ENCODE results near the gene PI4K2B.
"Not testable (repeated sequence)": the region's sequence is repeated elsewhere in the genome, so short reads cannot be mapped to it uniquely, and the experiment has no call there.

The PI4K2B gene

DNA sequence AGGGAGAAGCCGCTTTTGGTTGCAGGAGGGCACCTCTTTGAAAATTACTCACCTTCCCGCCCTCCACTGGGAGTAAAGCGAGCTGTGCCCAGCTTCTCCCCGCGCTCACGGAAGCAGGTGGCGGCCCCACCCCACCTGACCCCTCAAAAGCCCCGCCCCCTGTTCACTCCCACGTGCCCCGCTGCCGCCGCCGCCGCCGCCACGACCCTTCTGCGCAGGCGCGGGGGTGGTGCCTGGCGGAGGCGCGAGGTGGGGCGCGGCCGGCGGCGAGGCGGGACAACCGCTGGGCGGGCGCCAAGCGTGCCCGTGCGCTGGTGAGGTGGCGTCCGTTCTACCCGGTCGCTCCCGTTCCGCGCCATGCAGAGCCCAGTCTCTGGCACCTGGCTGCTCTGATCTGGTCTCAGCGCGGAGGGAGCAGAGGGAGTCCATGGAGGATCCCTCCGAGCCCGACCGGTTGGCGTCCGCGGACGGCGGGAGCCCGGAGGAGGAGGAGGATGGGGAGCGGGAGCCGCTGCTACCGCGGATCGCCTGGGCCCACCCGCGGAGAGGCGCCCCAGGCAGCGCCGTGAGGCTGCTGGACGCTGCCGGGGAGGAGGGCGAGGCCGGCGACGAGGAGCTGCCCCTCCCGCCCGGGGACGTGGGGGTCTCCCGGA lies at the start of gene PI4K2B:
TSS of gene PI4K2B (plus strand) at position 297 of the 653 bp plus-strand sequence. CDS start at position 428, 131 bp downstream.
- peak; percentile 93 for DNase-seq
- peaks cover 40% of the 10 kb centered on the region for H3K4me1 Mint-ChIP-seq
- peak within 1 kb of the TSS; percentile 85 for H3K4me3 Mint-ChIP-seq
- peaks cover 30% of the 10 kb centered on the region for H3K9me3 Mint-ChIP-seq
- CTCF ChIA-PET = interaction anchor here (1.1 to 3.6 kb wide), 3 partner anchors 21 to 79 kb away, joined by 3 to 13 read pairs (median 13); partner anchors contain the start of genes SEPSECS and ZCCHC4
- H3K36me3 Mint-ChIP-seq = peaks cover 37% of the 10 kb centered on the region
- peak within 1 kb of the TSS; percentile 96 for H3K27ac Mint-ChIP-seq
- H3K27me3 Mint-ChIP-seq = no peaks in the 10 kb centered on the region

DNA sequence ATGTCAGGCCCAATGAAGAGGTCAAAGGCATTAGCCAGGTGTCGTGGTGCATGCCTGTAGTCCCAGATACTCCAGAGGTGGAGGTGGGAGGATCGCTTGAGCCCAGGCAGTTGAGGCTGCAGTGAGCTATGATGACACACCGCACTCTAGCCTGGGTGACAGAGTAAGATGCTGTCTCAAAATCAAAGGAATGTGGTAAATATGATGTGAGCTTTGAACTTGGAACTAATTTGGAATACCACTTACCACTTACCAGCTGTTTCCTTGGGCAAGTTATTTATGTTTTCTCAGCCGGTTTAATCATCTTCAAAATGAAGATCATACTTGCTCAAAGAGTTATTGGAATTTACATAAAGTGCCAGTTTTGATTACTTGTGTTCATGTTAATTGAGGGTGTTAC lies 49.8 kb upstream of the PI4K2B start:
- peaks cover 1% of the 10 kb centered on the region for H3K36me3 Mint-ChIP-seq
- H3K4me3 Mint-ChIP-seq = no peak overlapping the region
- no peaks in the 10 kb centered on the region for H3K27me3 Mint-ChIP-seq
- DNase-seq = no peak
- H3K4me1 Mint-ChIP-seq = peaks cover 6% of the 10 kb centered on the region
- CTCF ChIA-PET = interaction anchor here (1.0 kb wide), 1 partner anchor 204 kb away, joined by 3 read pairs; no protein-coding TSS in a partner anchor
- H3K27ac Mint-ChIP-seq = no peak overlapping the region
- H3K9me3 Mint-ChIP-seq = no peaks in the 10 kb centered on the region

DNA sequence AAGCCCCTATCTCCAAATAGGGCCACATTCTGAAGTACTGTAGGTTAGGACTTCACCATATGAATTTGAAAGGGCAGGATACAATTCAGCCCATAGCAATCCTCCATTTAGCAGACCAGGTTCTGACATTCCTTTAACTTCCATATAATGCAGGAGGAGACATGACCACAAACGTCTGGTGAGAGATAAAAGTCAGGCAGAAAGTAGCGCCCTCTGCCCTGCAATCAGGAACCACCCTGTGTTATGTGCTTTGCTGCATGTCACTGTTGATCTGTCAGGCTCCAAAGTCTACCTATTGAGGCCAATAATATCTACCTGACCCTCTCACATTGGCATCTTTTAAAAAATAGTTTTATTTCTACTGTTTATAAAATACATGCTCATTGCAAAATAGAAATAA lies 43.4 kb upstream of the PI4K2B start:
- no peaks in the 10 kb centered on the region for H3K9me3 Mint-ChIP-seq
- H3K4me1 Mint-ChIP-seq = peaks cover 3% of the 10 kb centered on the region
- CTCF ChIA-PET = no interaction called here
- DNase-seq = no peak
- no peaks in the 10 kb centered on the region for H3K27me3 Mint-ChIP-seq
- H3K27ac Mint-ChIP-seq = no peak overlapping the region
- H3K4me3 Mint-ChIP-seq = no peak overlapping the region
- peaks cover 2% of the 10 kb centered on the region for H3K36me3 Mint-ChIP-seq

DNA sequence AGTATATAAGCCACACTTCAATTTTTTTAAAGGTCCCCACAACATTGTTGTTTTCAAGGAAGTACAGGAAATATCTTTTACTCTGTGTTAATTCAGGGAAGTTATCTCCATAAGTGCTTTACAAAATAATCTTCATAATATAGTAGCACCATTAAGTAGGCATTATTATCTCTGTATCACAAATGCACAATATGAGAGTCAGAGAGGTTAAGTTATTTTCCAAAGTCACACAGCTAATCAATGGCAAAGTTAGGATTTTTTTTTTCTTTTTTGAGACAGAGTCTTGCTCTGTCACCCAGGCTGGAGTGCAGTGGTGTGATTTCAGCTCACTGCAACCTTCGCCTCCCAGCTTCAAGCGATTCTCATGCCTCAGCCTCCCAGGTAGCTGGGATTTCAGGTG lies 35.1 kb upstream of the PI4K2B start:
- Mint-ChIP-seq H3K4me1 (peaks cover 3% of the 10 kb centered on the region), H3K27ac (no peak overlapping the region), H3K9me3 (peaks cover 3% of the 10 kb centered on the region), H3K4me3 (no peak overlapping the region), H3K27me3 (no peaks in the 10 kb centered on the region), H3K36me3 (peaks cover 13% of the 10 kb centered on the region)
- CTCF ChIA-PET = no interaction called here
- no peak for DNase-seq

DNA sequence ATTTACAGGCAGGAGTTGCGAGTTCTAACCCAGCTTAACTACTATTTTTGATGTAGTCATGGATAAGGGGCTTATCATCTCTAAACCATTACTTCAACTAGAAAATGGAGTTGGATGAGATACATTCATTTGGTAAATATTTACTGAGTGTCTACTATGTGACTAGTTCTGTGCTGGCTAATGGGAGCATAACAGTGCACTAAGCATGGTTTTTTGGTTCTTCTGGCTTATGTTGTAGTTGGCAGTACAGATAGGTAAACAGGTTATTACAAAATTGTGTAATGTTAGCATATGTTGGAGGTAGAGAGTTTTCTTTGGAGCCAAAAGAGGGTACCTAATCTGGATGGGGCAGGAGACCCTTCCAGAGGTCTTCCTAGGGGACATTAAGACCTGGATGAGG lies 25.8 kb upstream of the PI4K2B start:
- DNase-seq = no peak
- CTCF ChIA-PET = no interaction called here
- Mint-ChIP-seq H3K9me3 (peaks cover 4% of the 10 kb centered on the region), H3K27ac (no peak overlapping the region), H3K4me3 (no peak overlapping the region), H3K27me3 (peaks cover 4% of the 10 kb centered on the region), H3K36me3 (no peaks in the 10 kb centered on the region), H3K4me1 (no peaks in the 10 kb centered on the region)

DNA sequence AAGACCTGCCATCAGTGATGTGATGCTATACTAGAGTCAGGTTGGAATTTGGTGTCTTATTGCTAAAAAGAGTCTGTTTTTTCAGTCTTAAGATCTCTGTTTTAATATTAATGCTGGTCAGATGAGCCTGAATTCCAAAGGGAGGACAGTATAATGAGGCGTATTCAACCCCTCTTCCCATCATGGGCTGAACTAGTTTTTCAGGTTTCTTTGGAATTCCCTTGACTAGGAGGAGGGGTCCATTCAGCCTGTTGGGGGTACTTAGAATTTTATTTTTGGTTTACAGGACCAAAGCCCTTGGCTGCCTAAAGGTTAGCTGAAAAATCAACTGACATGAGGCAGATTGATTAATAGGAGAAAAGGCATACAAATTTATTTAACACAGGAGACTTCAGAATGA lies 24.1 kb upstream of the PI4K2B start:
- Mint-ChIP-seq H3K4me1 (no peaks in the 10 kb centered on the region), H3K4me3 (no peak overlapping the region), H3K9me3 (peaks cover 4% of the 10 kb centered on the region), H3K36me3 (no peaks in the 10 kb centered on the region), H3K27ac (peak overlapping the region; percentile 2), H3K27me3 (peaks cover 4% of the 10 kb centered on the region)
- DNase-seq = no peak
- CTCF ChIA-PET = no interaction called here

DNA sequence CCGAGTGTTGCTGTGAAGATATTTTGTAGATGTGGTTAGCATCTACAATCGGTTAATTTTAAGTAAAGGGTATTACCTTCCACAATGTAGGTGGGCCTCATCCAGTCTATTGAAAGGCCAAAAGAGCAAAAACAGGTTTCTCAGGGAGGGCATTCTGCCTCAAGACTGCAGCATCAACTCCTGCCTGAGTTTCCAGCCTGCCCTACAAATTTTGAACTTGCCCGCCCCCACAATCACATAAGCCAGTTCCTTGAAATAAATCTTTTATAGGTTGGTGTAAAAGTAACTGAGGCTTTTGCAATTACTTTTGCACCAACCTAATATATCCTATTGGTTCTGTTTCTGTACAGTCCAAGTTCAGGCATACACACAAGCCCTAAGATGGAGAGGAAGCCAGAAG lies 22.1 kb upstream of the PI4K2B start:
- CTCF ChIA-PET = no interaction called here
- DNase-seq = no peak
- Mint-ChIP-seq H3K9me3 (peaks cover 4% of the 10 kb centered on the region), H3K27ac (no peak overlapping the region), H3K27me3 (peaks cover 4% of the 10 kb centered on the region), H3K36me3 (no peaks in the 10 kb centered on the region), H3K4me3 (no peak overlapping the region), H3K4me1 (no peaks in the 10 kb centered on the region)

DNA sequence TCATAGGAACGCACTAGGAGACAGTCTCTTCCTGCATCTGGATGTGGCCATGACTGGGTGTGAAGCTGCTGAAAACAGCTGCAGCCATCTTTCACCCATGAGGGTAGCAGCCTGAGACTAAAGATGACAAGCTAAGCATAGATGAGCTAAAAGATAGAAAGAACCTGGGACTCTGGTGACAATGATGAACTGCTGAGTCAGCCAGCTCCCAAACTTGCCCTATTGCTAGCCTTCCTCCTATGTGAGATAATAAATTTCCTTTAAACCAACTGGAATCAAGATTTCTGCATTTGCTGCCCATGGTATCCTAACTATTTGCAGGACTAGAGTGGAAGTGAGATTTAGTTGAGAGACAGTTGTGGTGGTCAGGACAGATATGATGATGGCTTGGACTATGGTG lies 21.0 kb upstream of the PI4K2B start:
- H3K36me3 Mint-ChIP-seq = no peaks in the 10 kb centered on the region
- no peak for DNase-seq
- no peak overlapping the region for H3K27ac Mint-ChIP-seq
- peaks cover 4% of the 10 kb centered on the region for H3K9me3 Mint-ChIP-seq
- CTCF ChIA-PET = interaction anchor here (0.9 kb wide), 1 partner anchor 21 kb away, joined by 3 read pairs; the partner anchor contains the start of gene PI4K2B
- no peak overlapping the region for H3K4me3 Mint-ChIP-seq
- peaks cover 4% of the 10 kb centered on the region for H3K27me3 Mint-ChIP-seq
- no peaks in the 10 kb centered on the region for H3K4me1 Mint-ChIP-seq

DNA sequence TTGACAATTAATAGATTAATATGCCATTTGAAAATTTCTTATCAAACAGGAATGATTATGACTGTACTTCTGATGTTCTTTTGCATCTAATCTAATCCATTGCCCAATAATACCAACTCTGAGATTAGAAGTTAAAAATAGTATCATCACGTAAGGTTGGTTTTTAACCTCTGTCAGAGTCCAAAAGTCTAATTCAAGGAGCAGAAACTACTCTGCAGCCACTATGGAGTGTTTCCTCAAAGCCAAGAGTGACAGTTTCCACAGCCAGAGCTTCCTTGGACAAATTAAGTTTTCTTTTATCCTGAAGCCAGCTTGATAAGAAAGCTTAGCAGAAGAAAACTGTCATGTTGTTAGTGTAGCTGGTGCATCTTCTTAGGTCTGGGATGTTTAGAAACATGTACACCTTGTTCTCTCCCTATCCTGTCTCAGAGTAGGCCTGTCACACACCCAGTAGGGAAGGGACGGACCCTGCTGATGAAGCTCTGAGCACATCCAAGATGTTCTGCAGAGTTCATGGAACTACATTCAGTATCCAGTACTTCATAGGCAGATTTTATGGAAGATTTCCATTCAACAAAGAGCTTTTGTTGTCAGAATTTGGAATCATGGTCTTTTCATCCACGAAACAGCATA lies 20.4 kb upstream of the PI4K2B start:
- H3K27me3 Mint-ChIP-seq = no peaks in the 10 kb centered on the region
- no peaks in the 10 kb centered on the region for H3K4me1 Mint-ChIP-seq
- CTCF ChIA-PET = no interaction called here
- peaks cover 4% of the 10 kb centered on the region for H3K9me3 Mint-ChIP-seq
- no peak overlapping the region for H3K27ac Mint-ChIP-seq
- H3K4me3 Mint-ChIP-seq = no peak overlapping the region
- no peak for DNase-seq
- H3K36me3 Mint-ChIP-seq = peaks cover under 1% of the 10 kb centered on the region

DNA sequence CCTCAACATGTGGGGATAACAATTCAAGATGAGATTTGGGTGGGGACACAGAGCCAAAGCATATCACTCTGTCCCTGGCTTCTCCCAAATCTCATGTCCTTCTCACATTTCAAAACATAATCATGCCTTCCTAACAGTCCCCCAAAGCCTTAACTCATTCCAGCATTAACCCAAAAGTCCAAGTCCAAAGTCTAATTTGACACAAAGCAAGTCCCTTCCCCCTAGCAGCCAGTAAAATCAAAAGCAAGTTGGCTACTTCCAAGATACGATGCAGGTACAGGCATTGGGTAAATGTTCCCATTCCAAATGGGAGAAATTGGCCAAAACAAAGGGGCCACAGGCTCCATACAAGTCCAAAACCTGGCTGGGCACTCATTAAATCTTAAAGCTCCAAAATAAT lies 19.1 kb upstream of the PI4K2B start:
- H3K9me3 Mint-ChIP-seq, H3K27ac Mint-ChIP-seq, CTCF ChIA-PET: not testable (repeated sequence)

DNA sequence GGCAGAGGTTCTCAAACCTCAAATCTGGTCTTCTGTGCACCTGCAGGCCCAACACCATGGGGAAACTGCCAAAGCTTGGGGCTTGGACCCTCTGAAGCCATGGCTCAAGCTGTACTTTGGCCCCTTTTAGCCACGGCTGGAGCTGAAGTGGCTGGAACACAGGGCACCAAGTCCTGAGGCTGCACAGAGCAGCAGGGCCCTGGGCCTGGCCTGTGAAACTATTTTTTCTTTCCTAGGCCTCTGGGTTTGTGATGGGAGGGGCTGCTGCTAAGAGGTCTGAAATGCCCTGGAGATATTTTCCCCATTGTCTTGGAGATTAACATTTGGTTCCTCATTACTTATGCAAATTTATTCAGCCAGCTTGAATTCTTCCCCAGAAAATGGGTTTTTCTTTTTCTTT lies 18.3 kb upstream of the PI4K2B start:
- peaks cover 4% of the 10 kb centered on the region for H3K9me3 Mint-ChIP-seq
- H3K4me3 Mint-ChIP-seq = no peak overlapping the region
- CTCF ChIA-PET = no interaction called here
- no peaks in the 10 kb centered on the region for H3K4me1 Mint-ChIP-seq
- H3K27ac Mint-ChIP-seq = no peak overlapping the region
- no peaks in the 10 kb centered on the region for H3K27me3 Mint-ChIP-seq
- H3K36me3 Mint-ChIP-seq = peaks cover 3% of the 10 kb centered on the region
- DNase-seq = no peak

More for the DNA sequence above, 19.1 kb upstream of the PI4K2B start:
- not testable (repeated sequence) for H3K4me1 Mint-ChIP-seq, H3K4me3 Mint-ChIP-seq, H3K27me3 Mint-ChIP-seq, DNase-seq, H3K36me3 Mint-ChIP-seq

DNA sequence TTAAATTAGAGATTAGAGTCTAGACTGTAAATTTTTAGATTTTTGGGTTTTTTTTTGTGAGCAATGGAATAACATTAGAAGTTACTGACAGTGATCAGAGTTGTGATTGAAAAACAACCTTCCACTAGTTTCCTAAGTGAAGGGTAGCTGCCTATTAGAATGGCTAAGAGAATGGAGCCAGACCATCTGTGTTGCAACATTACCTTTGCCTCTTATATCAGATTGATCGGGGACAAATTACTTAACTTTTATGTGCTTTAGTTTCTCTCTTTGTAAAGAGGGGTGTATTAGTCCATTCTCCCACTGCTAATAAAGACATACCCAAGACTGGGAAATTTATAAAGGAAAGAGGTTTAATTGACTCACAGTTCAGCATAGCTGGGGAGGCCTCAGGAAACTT lies 12.5 kb upstream of the PI4K2B start:
- Mint-ChIP-seq H3K27ac (no peak overlapping the region), H3K36me3 (peaks cover 25% of the 10 kb centered on the region), H3K4me1 (no peaks in the 10 kb centered on the region)

DNA sequence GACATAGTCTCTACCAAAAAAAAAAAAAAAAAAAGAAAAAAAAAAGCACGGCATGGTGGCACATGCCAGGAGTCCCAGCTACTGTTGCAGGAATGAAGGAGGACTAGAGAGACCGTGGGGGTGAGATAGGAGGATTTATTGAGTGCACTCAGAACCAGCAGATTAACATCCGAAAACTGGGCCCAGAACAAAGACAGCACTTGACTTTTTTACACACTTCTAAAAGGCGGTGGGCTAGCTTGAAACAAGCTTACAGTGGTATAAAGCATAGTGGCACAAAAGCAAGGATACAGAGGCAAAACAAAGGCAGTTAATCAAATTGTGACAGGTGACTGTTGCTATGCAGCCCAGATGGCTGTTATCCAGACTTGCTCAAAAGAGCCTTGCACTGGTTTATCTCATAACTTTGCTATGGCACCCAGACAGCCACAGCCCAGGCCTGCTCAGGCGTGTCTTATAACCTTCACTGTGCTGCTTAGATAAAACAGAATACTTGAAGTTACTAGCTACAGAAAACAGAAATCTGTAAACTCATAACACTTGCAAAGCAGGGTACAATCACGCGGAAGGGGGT lies 9.9 kb upstream of the PI4K2B start:
- CTCF ChIA-PET = no interaction called here
- Mint-ChIP-seq H3K4me3 (no peak overlapping the region), H3K27me3 (no peaks in the 10 kb centered on the region), H3K36me3 (peaks cover 27% of the 10 kb centered on the region), H3K9me3 (peaks cover 40% of the 10 kb centered on the region), H3K4me1 (no peaks in the 10 kb centered on the region), H3K27ac (no peak overlapping the region)
- DNase-seq = no peak

More for the DNA sequence above, 12.5 kb upstream of the PI4K2B start:
- no peak for DNase-seq
- CTCF ChIA-PET = no interaction called here
- H3K4me3 Mint-ChIP-seq = no peak overlapping the region
- H3K9me3 Mint-ChIP-seq = peaks cover 33% of the 10 kb centered on the region
- H3K27me3 Mint-ChIP-seq = no peaks in the 10 kb centered on the region

DNA sequence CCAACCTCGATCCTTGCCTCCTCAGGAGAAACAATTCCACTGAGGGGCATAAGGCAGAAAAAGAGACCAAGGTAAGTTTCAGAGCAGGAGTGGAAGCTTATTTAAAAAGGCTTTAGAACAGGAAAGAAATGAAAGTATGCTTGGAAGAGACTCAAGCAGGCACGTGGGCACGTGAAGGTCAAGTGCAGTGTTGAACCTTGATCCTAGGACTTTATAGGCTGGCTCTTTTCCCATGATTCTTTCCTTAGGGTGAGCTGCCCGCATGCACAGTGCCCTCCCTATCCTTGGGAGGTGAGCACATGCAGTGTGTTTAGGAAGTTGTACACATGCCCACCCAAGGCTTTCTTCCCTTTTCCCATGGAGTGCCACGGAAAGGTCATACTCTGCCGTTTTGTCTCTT lies 4.0 kb upstream of the PI4K2B start:
- Mint-ChIP-seq H3K27me3 (no peaks in the 10 kb centered on the region), H3K27ac (no peak overlapping the region), H3K36me3 (peaks cover 29% of the 10 kb centered on the region), H3K4me3 (no peak overlapping the region), H3K9me3 (peaks cover 38% of the 10 kb centered on the region), H3K4me1 (peaks cover 12% of the 10 kb centered on the region)
- CTCF ChIA-PET = no interaction called here
- no peak for DNase-seq

DNA sequence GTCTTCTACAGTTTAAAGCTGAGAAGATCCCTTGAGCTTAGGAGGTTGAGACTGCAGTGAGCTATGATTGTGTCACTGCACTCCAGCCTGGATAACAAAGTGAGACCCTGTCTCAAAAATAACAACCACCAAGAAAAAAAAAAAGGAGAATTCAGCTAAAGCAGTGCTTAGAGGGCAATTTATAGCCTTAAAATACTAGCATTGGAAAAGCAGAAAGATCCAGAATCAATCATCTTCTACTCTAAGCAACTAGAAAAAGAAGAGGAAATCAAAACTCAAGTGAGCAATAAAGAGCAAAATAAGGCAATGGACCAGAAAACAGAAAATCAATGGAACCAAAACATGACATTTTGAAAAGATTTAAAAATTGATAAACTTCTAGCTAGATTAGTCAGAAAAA lies 639 bp upstream of the PI4K2B start:
- no peak for DNase-seq
- Mint-ChIP-seq H3K36me3 (peaks cover 32% of the 10 kb centered on the region), H3K4me3 (peak overlapping the region; percentile 85), H3K4me1 (peaks cover 33% of the 10 kb centered on the region), H3K27ac (peak overlapping the region; percentile 96), H3K27me3 (no peaks in the 10 kb centered on the region), H3K9me3 (peaks cover 28% of the 10 kb centered on the region)
- CTCF ChIA-PET = interaction anchor here (1.1 to 3.6 kb wide), 3 partner anchors 21 to 79 kb away, joined by 3 to 13 read pairs (median 13); partner anchors contain the start of genes SEPSECS and ZCCHC4
